ENCODE measurements around the gene SCGB1D1.
"Not testable (repeated sequence)": the region's sequence is repeated elsewhere in the genome, so short reads cannot be mapped to it uniquely, and the experiment has no call there.

SCGB1D1 gene

GRCh38 chr11:62169448-62169847 lies 20.6 kb upstream of the SCGB1D1 start:
- no peak for DNase-seq

GRCh38 chr11:62169935-62170334 lies 20.1 kb upstream of the SCGB1D1 start:
- DNase-seq: no peak

- peak; percentile 79 for DNase-seq
Measured at GRCh38 chr11:62171261-62171723, 18.7 kb upstream of the SCGB1D1 start.

GRCh38 chr11:62172294-62172693 lies 17.7 kb upstream of the SCGB1D1 start:
- no peak for DNase-seq

- no peak for DNase-seq
Measured at GRCh38 chr11:62176766-62177165, 13.2 kb upstream of the SCGB1D1 start.

GRCh38 chr11:62179995-62180394 lies 10.0 kb upstream of the SCGB1D1 start:
- DNase-seq: peak; percentile 6

- no peak for DNase-seq
Measured at GRCh38 chr11:62181097-62181496, 8.9 kb upstream of the SCGB1D1 start.

GRCh38 chr11:62182147-62182891 lies 7.7 kb upstream of the SCGB1D1 start:
- DNase-seq: no peak

GRCh38 chr11:62186195-62186594 lies 3.8 kb upstream of the SCGB1D1 start:
- peak; percentile 78 for DNase-seq

GRCh38 chr11:62193952-62194351 lies 3.9 kb downstream of the SCGB1D1 start:
- DNase-seq: no peak

GRCh38 chr11:62195010-62195409 lies 5.0 kb downstream of the SCGB1D1 start:
- DNase-seq: not testable (repeated sequence)

GRCh38 chr11:62195945-62196344 lies 5.9 kb downstream of the SCGB1D1 start:
- DNase-seq: no peak

- not testable (repeated sequence) for DNase-seq
Measured at GRCh38 chr11:62197400-62197799, 7.4 kb downstream of the SCGB1D1 start.

- DNase-seq: no peak
Measured at GRCh38 chr11:62201376-62201775, 11.4 kb downstream of the SCGB1D1 start.

- DNase-seq: no peak
Measured at GRCh38 chr11:62202910-62203309, 12.9 kb downstream of the SCGB1D1 start.

- no peak for DNase-seq
Measured at GRCh38 chr11:62204430-62204829, 14.4 kb downstream of the SCGB1D1 start.

- DNase-seq: no peak
Measured at GRCh38 chr11:62205441-62205840, 15.4 kb downstream of the SCGB1D1 start.

- not testable (repeated sequence) for DNase-seq
Measured at GRCh38 chr11:62206276-62207066, 16.5 kb downstream of the SCGB1D1 start.

- DNase-seq: no peak
Measured at GRCh38 chr11:62208785-62209144, 18.7 kb downstream of the SCGB1D1 start.

GRCh38 chr11:62217191-62217748 lies 27.3 kb downstream of the SCGB1D1 start:
- DNase-seq: no peak

GRCh38 chr11:62221498-62221897 lies 31.5 kb downstream of the SCGB1D1 start:
- DNase-seq: no peak

GRCh38 chr11:62223095-62223494 lies 33.1 kb downstream of the SCGB1D1 start:
- DNase-seq: no peak

- DNase-seq: no peak
Measured at GRCh38 chr11:62233730-62234129, 43.7 kb downstream of the SCGB1D1 start.

GRCh38 chr11:62236187-62236586 lies 46.2 kb downstream of the SCGB1D1 start:
- no peak for DNase-seq
